Measurements from ENCODE around the gene NT5DC2.

- TF ChIP-seq EZH2 (IDR thresholded peaks at IDR 0.05; ENCODE audit: insufficient read depth, poor library complexity, severe bottlenecking) (no peak), EZH2phosphoT487 (IDR thresholded peaks at IDR 0.05; ENCODE audit: insufficient read depth, low read depth) (no peak)
These were observed 24.8 kb upstream of the NT5DC2 start for GRCh38 chr3:52558436-52558835.
